Uterus (tissue), 2 donors: ENCODE measurements around the gene SPR.

Source experiments
- CTCF ChIP-seq, 4 experiments: fragments of 200-600 bp in 2 of 4; fragments of 450-650 bp in 2 of 4; sonication (generic) in 2 of 4; IDR thresholded peaks; one replicate each; pipeline ENCODE4 v1.5.1; 2016 to 2019; ENCODE audit warnings: antibody characterized with exemption in 4 of 4, mild to moderate bottlenecking in 2 of 4, moderate library complexity in 1 of 4
- POLR2A ChIP-seq, 2 donors: fragments of 450-650 bp; IDR thresholded peaks; one replicate each; pipeline ENCODE4 v1.6.1; 2016; ENCODE audit warnings: antibody characterized with exemption in 2 of 2, mild to moderate bottlenecking in 1 of 2, moderate library complexity in 1 of 2

- TF ChIP-seq CTCF (IDR thresholded peaks at IDR 0.05), result no peak
- no peak for TF ChIP-seq POLR2A (IDR thresholded peaks at IDR 0.05)
Measured at GRCh38 chr2:72883356-72883962, 3.7 kb upstream of the SPR start.
